AG04450 (cell line): ENCODE measurements around the gene NUDT3. TPM values are rescaled to one million over a fixed set of nuclear protein-coding genes. Genes with fewer than 3 reads are reported as not detected.

ENCODE experiments used
- CTCF ChIA-PET: fragments of 300-600, 350-600 bp; formaldehyde crosslinking; extraction: SDS; loops from one replicate; lab custom pipeline; 2022; ENCODE audit warnings: antibody characterized with exemption, inconsistent platforms; lab: Charles Lee
- POLR2A ChIA-PET: fragments of 350-600 bp; formaldehyde crosslinking; extraction: SDS; loops from one replicate; lab custom pipeline; 2021; ENCODE audit warnings: antibody characterized with exemption, inconsistent platforms; lab: Yijun Ruan, JAX
- DNase-seq: peaks from one replicate; pipeline ENCODE4 v3.0.0-alpha.2; 2011; ENCODE audit warnings: low read depth, low spot score
- H3K27ac ChIP-seq: one replicate; pipeline ENCODE4 v1.5.1; 2012; ENCODE audit warnings: low read depth, low read length, control low read depth
- H3K27me3 ChIP-seq: one replicate; pipeline ENCODE4 v1.6.0; 2012; ENCODE audit warnings: low read length; ENCODE audit not compliant: control insufficient read depth, insufficient read depth
- H3K4me3 ChIP-seq: 2 replicates; pipeline ENCODE4 v1.5.1; 2011; ENCODE audit warnings: mild to moderate bottlenecking, low read depth, low read length, control low read depth
- H3K9me3 ChIP-seq: 2 replicates; pipeline ENCODE4 v1.5.1; 2012; ENCODE audit warnings: low read length; ENCODE audit not compliant: control insufficient read depth, insufficient read depth
- CTCF ChIP-seq: IDR thresholded peaks from 2 replicates; pipeline ENCODE4 v1.5.1; 2011; ENCODE audit warnings: low read depth, low read length, control low read depth, inconsistent platforms
- polyA plus RNA-seq: library from polyadenylated mRNA; depleted of rRNA; stranded (reverse); fragments of >200 nt; gene quantifications from 2 replicates; pipeline ENCODE4 v1.2.3, GENCODE V29; 2011

NUDT3 gene
- polyA plus RNA-seq, 1 experiment: 26.7 TPM

- H3K9me3 ChIP-seq: peaks cover 10% of the 10 kb centered on the region
- POLR2A ChIA-PET: no interaction called here
- no peak for DNase-seq
- H3K27me3 ChIP-seq: no peaks in the 10 kb centered on the region
- no peak overlapping the region for H3K27ac ChIP-seq
- no peak overlapping the region for H3K4me3 ChIP-seq
- CTCF ChIA-PET: no interaction called here
- no peak for TF ChIP-seq CTCF
Observed at GRCh38 chr6:34436803-34437643, 44.6 kb upstream of the NUDT3 start.

GRCh38 chr6:34435916-34436315, 43.4 kb upstream of the NUDT3 start:
- Histone ChIP-seq H3K4me3 (no peak overlapping the region), H3K9me3 (peaks cover 13% of the 10 kb centered on the region), H3K27ac (no peak overlapping the region), H3K27me3 (no peaks in the 10 kb centered on the region)
- no peak for DNase-seq
- no peak for TF ChIP-seq CTCF
- ChIA-PET CTCF (no interaction called here), POLR2A (no interaction called here)

GRCh38 chr6:34425498-34426410, 33.3 kb upstream of the NUDT3 start, which contains the start of gene RPS10:
Gene RPS10 (minus strand): TSS chr6:34426069. CDS start chr6:34425221, 848 bp downstream.
- DNase-seq: peak; percentile 75
- ChIA-PET CTCF (interaction anchor here (0.7 to 1.8 kb wide), 7 partner anchors 34 to 328 kb away, joined by 3 to 11 read pairs (median 4); no protein-coding TSS in a partner anchor), POLR2A (interaction anchor here (0.6 to 1.8 kb wide), 12 partner anchors 10 to 230 kb away, joined by 3 to 30 read pairs (median 4); partner anchors contain the start of genes HMGA1 and SMIM29)
- peaks cover 1% of the 10 kb centered on the region for H3K9me3 ChIP-seq
- no peak; the same call in 1 of the 2 replicates for TF ChIP-seq CTCF
- H3K27me3 ChIP-seq: no peaks in the 10 kb centered on the region
- H3K27ac ChIP-seq: peak within 1 kb of the TSS; percentile 65
- H3K4me3 ChIP-seq: peak within 1 kb of the TSS; percentile 99

GRCh38 chr6:34425132-34425497, 32.6 kb upstream of the NUDT3 start:
- CTCF ChIA-PET: interaction anchor here (1.8 to 1.9 kb wide), 2 partner anchors 184 to 229 kb away, joined by 6 to 11 read pairs; no protein-coding TSS in a partner anchor
- Histone ChIP-seq H3K4me3 (peak overlapping the region; percentile 99), H3K27ac (peak overlapping the region; percentile 65), H3K27me3 (no peaks in the 10 kb centered on the region), H3K9me3 (no peaks in the 10 kb centered on the region; the same call in 1 of the 2 replicates)
- TF ChIP-seq CTCF: no peak
- POLR2A ChIA-PET: interaction anchor here (0.6 to 1.8 kb wide), 5 partner anchors 10 to 229 kb away, joined by 4 to 30 read pairs (median 7); partner anchors contain the start of gene SMIM29
- no peak for DNase-seq
